GM18858 (cell line): ENCODE measurements around the gene SF3B6.
A peak's percentile ranks its signal among the peaks of the same experiment; 100 is the strongest.
"Not testable (repeated sequence)": the region's sequence is repeated elsewhere in the genome, so short reads cannot be mapped to it uniquely, and the experiment has no call there.

Source experiments
- ATAC-seq: cut with Tn5 transposase; IDR thresholded peaks from one replicate; pipeline ENCODE4 v1.9.1; 2021; ENCODE audit not compliant: unreplicated experiment

The SF3B6 gene

GRCh38 chr2:24095171-24095677 is 19.1 kb upstream of the SF3B6 start:
- not testable (repeated sequence) for ATAC-seq

GRCh38 chr2:24093270-24093669 is 17.1 kb upstream of the SF3B6 start:
- ATAC-seq, result not testable (repeated sequence)

GRCh38 chr2:24088821-24089359 is 12.8 kb upstream of the SF3B6 start:
- ATAC-seq, result no peak

GRCh38 chr2:24087032-24087431 is 10.9 kb upstream of the SF3B6 start:
- ATAC-seq, result no peak

GRCh38 chr2:24086241-24086640 is 10.1 kb upstream of the SF3B6 start:
- no peak for ATAC-seq

- ATAC-seq, result no peak
These were observed 9.0 kb upstream of the SF3B6 start for GRCh38 chr2:24085200-24085489.

- peak; percentile 35 for ATAC-seq
These were observed 8.5 kb upstream of the SF3B6 start, which contains the start of gene TP53I3 for GRCh38 chr2:24084386-24085199. Gene TP53I3, minus strand, starts transcription at chr2:24084834. Its CDS starts 508 bp downstream, at chr2:24084326.

- peak; percentile 83 for ATAC-seq
These were observed 7.7 kb upstream of the SF3B6 start for GRCh38 chr2:24083567-24084385.

GRCh38 chr2:24082787-24083566 is 6.9 kb upstream of the SF3B6 start:
- ATAC-seq, result no peak

- no peak for ATAC-seq
These were observed 4.6 kb upstream of the SF3B6 start for GRCh38 chr2:24080701-24081100.

GRCh38 chr2:24077879-24078278 is 1.8 kb upstream of the SF3B6 start:
- no peak for ATAC-seq

GRCh38 chr2:24077535-24077877 is 1.4 kb upstream of the SF3B6 start:
- no peak for ATAC-seq

- no peak for ATAC-seq
These were observed 866 bp upstream of the SF3B6 start for GRCh38 chr2:24076849-24077534.

- ATAC-seq, result no peak
These were observed 867 bp downstream of the SF3B6 start for GRCh38 chr2:24075259-24075658.

- no peak for ATAC-seq
These were observed 2.3 kb downstream of the SF3B6 start for GRCh38 chr2:24073816-24074215.

- ATAC-seq, result no peak
These were observed 3.9 kb downstream of the SF3B6 start for GRCh38 chr2:24072259-24072658.

- no peak for ATAC-seq
These were observed 10.8 kb downstream of the SF3B6 start for GRCh38 chr2:24065341-24065740.

GRCh38 chr2:24058564-24059271 is 17.4 kb downstream of the SF3B6 start:
- no peak for ATAC-seq

GRCh38 chr2:24055750-24056149 is 20.4 kb downstream of the SF3B6 start:
- ATAC-seq, result no peak
